Measurements from ENCODE around the gene POC1B.

POC1B gene

DNA sequence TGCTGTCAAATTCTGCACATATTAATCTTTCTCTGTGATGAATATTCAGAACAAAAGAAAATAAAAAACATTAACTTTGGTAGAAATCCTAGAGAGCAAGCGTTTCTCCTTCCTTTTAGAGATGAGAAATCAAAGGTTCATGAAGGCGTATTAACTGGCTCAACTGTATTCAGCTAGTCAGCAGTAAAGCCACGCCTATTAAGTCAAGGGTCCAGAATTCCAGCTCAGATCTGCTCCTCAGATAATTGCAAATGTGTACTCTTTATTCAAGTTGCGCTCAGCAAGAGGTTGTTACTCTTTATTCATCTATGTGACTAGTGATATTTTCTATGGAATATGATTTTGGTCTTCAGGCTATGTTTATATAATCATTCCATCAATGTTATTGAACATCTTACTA lies 13.1 kb upstream of the POC1B start:
- DNase-seq (ENCODE audit: low spot score), result no peak

DNA sequence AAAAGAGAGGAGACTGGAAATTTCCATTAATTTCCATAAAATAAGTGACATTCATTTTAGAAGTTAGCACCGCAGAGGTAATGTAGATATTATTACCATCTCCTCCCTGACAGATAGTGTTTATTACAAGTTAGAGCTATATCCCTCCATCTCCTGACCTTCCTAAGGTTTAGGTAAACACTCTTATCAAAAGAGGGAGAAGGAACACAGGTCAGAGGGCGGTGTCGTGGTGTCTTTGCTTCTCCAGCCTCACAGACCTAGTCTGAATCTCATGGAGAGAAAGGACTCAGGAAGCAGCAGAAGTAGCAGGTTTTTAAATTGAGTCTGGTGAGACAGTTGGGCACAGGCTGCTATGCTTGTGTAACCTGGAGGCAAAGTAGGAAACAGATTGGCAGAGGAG lies 11.5 kb upstream of the POC1B start:
- no peak for DNase-seq (ENCODE audit: low spot score)

DNA sequence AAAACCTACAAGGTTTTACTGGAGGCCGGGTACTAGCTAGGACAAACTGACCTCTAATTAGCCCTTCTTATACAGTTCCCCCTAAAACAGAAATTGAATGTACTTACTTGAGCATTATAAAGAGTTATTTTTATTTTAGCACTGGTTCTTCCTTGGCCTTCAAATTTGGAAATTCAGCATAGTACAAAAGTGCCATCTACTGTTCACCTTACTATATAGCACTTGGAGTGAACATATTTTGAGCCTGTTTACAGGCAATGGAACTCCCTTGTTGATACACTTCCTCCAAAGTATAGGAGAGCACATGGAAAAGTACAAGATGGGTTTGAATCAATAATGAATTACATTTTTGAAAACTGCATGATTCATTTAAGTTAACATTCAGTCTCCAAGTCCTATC lies 3.9 kb upstream of the POC1B start:
- peak; percentile 50 for DNase-seq (ENCODE audit: low spot score)

DNA sequence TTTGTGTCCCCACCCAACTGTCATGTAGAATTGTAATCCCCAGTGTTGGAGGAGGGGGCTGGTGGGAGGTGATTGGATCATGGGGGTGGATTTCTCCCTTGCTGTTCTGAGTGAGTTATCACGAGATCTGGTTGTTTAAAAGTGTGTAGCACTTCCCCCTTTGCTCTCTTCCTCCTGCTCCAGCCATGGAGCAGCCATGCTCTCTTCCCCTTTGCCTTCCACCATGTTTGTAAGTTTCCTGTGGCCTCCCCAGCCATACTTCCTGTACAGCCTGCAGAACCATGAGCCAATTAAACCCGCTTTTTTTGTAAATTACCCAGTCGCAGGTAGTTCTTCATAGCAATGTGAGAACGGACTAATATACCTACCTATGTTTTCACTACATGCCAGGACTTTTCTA lies 2.6 kb upstream of the POC1B start:
- no peak for DNase-seq (ENCODE audit: low spot score)

DNA sequence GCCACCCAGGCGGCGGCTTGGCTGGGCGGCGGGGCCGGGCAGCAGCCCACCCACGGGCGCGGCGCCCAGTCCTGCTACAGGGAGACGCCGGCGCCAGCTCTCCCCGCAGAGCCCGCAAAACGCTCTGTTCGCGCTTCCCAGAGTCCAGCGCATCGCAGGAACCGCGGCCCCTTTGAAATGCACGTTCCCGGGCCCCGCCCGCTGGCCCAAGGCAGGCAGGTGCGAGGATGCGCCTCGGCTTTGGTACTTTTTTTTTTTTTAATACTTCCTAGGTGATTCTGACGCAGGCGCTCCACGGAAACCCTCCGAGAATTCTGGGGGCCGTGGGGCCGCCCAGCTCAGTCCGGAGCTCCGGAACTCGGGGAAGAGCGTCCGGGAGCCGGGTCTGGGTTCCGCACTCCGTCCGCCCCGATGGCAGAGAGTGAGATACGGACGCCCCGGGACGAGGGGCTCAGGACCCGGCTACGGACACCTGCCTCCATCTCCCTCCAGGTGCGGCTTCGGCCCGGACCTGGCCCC lies 483 bp downstream of the POC1B start:
- peak; percentile 73 for DNase-seq (ENCODE audit: low spot score)

DNA sequence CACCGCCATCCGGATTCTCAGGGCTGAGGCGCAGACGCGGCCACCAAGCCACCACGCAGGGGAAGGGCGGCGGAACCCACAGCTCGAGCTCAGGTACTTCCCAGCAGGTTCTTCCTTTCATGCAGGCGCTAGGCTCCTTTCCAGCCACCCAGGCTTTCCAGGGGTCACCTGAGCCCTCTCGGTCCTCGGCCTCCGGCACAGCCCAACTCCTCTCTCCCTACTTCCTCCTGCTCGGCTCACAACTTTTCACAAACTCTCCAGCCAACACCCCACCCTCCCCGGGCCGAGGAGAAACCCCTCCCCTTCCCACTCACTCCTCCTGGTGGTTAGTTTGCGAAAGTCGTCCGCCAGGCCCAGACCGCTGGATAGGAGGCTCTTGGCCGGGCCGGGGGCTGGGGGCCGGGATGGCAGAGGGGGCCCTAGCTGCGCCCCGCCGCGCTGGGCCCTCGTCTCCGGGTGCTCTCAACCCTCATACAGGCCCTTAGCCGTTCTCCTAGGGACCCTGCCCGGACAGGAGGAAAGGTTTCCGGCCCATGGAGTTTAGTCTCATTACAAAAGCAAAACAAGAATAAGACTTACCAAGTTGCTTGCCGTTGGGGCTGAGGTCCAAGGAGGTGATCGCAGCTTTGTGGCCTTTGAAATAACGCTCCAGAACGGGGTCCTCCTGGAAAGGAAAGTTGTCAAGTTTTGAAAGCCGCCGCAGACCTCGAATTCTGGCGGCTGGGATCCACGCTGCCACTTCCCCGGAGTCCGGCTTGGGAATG lies 1.1 kb downstream of the POC1B start, which contains the start of gene GALNT4:
GALNT4 (minus strand) TSS at position 256 of the 764 bp plus-strand sequence; CDS start at position 9, 247 bp downstream.
- peak; percentile 87 for DNase-seq (ENCODE audit: low spot score)

DNA sequence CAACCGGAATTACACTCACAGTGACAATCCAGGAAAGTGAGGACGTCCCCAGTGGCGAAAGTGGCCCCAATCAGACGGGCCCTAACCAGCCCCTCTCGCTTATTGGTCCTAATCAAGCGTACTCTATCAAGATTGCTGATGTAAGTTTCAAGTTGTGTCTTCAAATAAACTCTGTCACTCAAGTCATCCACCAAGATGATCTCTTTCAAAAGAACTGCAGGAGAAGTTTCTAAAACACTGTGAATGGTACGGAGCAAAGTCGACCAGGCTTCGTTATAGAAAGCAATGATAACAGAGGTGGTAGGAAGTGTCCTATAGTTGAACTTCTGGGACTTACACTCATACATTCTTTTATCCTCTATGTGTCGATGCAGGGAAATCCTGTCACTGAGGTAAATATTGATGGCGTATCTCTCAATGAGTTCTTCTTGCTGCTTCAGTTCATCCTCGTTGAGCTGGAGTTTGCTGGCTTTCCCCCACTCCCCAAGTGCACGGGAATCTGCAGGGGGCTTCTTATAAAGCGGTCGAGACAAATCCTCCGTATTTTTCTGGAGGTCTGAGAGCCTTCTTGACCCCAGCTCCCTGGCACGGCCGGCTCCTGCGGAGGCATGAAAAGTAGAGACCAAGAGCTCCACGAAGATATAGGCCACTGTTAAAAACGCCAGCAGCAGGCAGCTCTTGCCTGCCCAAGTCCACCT lies 1.9 kb downstream of the POC1B start:
- no peak for DNase-seq (ENCODE audit: low spot score)

DNA sequence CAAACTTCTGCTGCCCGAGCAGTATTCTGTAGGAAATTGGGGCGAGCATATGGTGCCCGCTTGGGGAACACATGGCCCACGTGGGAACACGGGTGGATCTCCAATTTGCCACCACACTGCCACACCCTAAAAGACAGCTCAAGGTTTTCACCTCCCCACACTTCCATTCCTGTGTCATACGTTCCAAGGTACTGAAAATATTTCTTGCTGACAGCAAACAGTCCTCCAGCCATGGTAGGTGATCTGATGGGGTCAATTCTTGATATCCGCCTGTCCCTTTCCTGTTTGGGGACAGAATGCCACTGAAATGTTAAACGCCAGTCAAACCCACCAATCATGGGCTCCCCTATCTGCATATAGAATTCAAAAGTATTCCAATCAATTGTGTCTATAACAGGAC lies 2.5 kb downstream of the POC1B start:
- no peak for DNase-seq (ENCODE audit: low spot score)

DNA sequence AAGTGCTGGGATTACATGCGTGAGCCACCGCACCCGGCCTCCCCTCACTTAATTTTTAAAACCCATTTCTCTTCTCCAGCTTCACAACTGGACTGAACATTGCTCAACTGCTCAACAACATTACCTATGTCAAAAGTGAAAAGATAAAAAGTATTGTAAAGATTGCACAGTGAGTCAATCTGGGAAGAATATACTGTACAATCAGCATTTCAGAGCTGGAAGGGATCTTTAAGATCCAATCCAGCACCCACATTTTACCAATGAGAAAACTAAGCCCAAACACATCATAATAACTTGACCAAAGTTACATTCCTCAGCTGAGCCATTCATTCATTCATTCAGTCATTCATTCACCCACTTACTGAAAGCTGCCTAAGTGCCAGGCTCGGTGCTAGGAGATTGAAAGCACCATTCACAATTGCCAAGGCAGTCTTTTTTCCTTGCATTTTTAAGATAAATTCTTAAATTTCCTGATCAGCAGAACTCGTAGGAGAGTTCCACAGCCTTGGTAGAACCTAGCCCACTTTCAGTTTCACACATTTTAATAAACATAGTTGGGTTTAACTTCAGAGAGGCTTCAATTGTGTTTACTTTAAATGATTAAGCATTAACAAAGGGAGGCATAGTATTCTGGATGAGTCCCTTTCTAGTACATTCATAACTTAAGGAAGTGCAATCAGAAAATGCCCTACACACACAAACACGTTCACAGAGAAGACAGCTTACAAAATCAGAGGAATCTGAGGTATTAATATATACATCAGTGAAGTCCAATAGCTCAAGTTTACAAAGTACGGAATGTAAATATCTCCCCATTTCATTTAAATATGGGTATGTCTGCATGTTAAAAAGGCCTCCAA lies 4.3 kb downstream of the POC1B start:
- no peak for DNase-seq (ENCODE audit: low spot score)

DNA sequence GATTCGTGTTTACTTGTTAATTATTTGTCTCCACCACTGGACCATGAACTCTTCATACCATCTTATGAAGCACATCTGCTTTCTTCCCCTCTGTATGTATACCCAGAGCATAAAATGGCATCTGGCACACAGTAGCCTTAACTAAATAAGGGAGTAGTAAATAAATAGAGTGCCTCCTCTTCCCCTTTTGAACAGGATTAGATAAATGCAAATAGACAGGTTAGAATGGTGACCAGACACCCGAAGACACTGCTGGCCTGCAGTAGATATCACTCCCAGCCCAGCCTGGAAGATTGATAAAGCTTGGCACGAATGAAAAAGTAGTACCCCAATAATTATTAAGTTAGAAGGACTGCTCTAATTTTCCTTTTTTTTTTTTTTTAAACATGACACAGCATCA lies 8.1 kb downstream of the POC1B start:
- DNase-seq (ENCODE audit: low spot score), result no peak

DNA sequence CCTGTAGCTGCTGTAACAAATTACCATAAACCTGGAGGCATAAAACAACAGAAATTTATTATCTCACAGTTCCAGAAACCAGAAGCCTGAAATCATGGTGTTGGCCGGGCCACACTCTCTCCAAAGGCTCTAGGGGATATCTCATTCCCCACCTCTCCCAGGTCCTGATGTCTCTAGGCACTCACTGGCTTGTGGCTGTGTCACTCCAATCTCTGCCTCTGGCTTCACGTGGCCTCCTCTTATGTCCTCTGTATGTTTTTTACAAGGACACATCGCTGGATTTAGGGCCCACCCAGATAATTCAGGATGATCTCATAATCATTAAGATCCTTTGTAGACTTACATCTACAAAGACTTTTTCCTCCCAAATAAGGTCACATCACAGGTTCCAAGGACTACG lies 9.2 kb downstream of the POC1B start:
- no peak for DNase-seq (ENCODE audit: low spot score)

DNA sequence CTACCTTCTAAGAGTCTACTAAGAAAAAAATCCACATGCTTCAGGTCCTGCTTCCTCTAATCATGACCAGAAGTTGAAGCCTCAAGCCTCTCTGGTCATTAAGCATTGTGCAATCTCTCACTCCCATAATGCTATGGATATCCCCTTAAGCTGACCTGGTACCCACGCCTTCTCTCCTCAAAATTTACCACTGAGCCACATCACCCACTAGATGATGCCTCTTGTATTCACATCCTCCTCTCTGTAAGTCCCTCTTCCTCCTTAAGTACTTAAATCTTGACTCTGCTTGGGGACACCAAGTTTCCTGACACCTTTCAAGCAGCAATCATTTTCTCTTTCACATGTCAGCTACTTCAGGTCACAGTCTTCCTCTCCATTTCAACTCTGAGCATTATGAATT lies 11.1 kb downstream of the POC1B start:
- DNase-seq (ENCODE audit: low spot score), result no peak

DNA sequence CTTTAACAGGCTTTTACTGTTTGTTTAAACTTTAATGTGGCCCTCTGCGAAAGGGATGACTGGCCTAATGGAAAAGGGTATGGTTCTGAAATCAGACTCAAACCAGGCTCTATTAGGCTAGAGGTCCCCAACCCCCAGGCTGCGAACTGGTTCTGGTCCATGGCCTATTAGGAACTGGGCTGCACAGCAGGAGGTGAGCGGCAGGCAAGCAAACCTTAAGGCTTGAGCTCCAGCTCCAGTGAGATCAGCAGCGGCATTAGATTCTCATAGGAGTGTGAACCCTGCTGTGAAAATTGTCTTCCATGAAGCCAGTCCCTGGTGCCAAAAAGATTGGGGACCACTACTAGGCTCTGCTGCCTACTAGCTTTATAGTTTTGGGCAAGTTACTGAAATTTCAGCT lies 12.3 kb downstream of the POC1B start:
- DNase-seq (ENCODE audit: low spot score), result no peak

DNA sequence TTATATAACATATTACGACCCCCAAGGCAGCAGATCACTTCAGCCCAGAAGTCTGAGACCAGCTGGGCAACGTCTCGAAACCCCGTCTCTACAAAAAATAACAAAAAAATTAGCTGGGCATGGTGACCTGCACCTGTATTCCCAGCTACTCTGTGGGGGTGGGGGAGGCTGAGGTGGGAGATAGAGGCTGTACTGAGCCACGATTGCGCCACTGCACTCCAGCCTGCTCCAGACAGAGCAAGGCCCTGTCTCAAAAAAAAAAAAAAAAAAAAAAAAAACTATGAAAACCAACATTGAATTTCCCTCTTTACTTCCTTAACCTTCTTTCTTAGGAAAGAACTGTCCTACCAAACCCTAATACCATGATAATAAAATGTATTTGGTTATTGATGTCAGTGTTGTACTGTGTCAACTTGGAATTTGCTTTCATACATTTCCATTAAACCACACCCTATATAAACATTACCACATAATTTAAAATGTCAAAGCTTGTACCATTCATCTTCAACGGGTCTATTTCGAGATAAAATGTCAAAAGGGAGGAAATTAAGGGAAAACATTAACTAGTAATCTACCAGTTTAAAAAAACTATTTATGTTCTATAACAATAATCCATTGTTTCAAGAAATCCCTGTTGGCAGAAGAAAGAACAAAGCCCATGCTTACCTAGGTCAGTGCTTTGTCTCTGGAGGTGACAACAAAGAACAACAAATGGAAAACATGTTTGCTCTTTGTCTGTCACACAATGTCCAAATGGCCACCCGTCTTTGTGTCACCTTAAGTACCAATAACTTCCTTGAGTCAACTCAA lies 18.6 kb downstream of the POC1B start:
- DNase-seq (ENCODE audit: low spot score), result no peak

DNA sequence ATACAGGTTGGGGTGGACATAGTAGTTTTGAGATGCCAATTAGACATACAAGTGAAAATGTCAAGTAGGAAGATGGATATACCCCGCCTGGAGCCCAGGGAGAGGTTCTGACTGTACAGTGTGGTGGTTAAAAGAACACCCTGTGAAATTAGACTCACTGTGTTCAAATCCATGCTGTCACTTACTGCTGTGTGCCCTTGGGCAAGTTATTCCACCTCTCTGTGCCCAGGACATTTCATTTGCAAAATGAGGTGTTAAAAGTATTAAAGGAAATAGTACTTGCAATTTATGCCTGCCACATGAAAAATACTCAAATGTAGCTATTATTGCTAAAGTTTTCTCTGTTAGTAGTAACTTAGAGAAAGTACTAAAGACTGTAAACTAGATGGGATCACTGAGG lies 19.8 kb downstream of the POC1B start:
- no peak for DNase-seq (ENCODE audit: low spot score)

DNA sequence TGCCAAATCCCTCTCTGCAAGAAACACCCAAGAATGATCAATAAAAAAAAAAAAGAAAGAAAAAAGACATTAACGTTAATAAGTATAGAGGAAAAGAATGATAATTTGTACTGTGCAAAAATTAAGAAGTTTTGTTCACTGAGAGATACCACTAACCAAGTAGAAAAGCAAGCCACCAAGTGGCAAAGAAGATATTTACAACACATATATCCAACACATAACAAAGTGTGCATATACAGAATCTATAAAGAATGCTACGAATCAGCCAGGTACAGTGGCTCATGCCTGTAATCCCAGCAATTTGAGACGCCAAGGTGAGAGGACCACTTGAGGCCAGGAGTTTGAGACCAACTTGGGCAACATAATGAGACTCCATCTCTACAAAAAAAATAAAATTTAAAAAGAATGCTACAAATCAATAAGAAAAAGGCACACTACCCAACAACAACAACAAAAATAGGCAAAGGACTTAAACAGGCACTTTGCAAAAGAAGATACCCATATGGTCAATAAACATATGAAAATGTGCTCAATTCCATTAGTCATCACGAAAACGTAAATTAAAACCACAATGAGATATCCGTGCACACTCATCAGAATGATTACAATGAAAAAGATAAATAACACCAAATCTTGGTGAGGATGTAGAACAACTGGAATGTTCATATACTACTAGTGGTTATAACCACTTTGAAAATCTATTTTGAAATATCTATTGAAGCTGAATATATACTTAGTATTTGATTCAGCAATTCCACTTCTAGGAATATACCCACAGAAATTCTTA lies 21.1 kb downstream of the POC1B start:
- no peak for DNase-seq (ENCODE audit: low spot score)

DNA sequence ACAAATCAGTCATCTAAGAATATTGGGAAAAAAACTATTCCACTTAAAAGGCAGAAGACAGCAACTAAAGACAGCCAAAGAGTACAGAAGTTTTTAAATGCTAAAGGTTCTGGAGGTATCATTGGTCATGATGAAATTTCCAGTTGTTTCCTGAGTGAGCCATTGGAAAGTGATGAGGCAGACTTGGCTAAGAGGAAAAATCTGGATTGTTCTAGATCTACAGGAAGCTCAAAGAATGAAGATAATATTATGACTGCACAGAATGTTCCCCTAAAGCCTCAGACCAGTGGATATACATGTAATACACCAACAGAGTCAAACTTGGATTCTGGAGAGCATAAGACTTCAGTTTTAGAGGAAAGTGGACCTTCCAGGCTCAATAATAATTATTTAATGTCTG lies 24.1 kb downstream of the POC1B start:
- DNase-seq (ENCODE audit: low spot score), result no peak

DNA sequence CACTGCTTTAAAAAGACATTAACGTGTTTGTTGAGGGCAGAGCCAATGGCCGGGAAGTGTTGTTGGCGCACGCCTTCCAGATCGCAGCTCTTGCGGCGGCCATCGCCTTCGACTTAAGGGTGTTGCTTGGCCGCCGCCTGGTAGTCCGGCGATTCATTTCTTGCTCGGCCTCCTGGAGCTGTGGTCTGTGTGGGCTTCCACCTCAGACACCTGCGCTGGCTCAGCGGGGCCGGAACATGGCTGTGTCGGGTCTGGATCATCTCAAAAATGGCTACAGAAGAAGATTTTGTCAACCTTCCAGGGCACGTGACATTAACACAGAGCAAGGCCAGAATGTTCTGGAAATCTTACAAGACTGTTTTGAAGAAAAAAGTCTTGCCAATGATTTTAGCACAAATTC lies 26.0 kb downstream of the POC1B start:
- DNase-seq (ENCODE audit: low spot score), result no peak

DNA sequence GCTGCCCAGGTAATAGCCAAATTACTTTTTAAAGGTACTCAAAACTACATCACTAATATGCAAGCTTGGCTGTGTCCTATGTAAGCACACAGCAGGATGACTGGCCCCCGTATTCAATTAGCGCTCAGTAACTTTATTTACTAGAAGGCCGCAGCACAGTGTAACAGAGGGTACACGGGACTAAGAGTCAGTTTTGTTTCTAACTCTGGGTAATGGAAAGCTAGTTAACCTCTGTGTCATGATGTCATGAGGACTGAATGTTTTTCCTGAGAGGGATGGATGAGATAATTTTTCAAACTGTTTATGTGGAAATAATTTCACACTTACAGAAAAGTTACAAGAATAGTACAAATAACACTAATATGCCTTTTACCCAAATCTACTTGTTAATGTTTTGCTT lies 28.4 kb downstream of the POC1B start:
- no peak for DNase-seq (ENCODE audit: low spot score)

DNA sequence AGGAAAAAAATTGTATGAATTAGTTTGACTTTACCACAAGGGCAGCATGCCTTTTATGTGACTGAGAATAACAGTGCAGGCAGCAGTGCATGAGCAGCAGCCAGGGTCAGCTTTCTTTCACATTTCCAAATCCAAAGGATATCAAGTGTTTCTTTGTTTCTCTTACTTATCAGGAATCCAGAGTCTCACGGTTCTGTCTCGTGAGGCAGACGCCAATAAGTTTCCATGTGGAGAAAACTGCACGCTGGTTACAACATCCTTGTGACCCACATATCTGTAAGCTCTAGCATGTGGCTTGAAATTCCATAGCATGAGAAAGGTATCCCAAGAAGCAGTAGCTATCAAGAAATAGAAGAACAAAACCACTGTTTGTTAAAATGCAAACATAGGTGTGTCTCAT lies 28.8 kb downstream of the POC1B start:
- no peak for DNase-seq (ENCODE audit: low spot score)
